HEK293 (cell line): Measurements from ENCODE around the gene PKN1.
A peak's percentile ranks its signal among the peaks of the same experiment; 100 is the strongest.

ENCODE experiments used
- CTCF ChIA-PET: fragments of 350-600 bp; formaldehyde crosslinking; extraction: SDS; loops from one replicate; lab custom pipeline; 2021; ENCODE audit warnings: antibody characterized with exemption; lab: Yijun Ruan, JAX
- POLR2A ChIA-PET: fragments of 300-600 bp; formaldehyde crosslinking; extraction: SDS; loops from one replicate; lab custom pipeline; 2020; ENCODE audit warnings: antibody characterized with exemption, inconsistent platforms; lab: Yijun Ruan, JAX
- H3K27ac ChIP-seq: fragments of 200-500 bp; sonication (Bioruptor generic); 2 replicates; pipeline ENCODE4 v1.5.1; 2014; ENCODE audit warnings: low read depth, low read length, control low read depth, inconsistent platforms; ENCODE audit errors: extremely low read depth
- H3K36me3 ChIP-seq, 2 experiments: fragments of 200-500 bp in 1 of 2; sonication (Bioruptor generic) in 1 of 2; 1 replicate in 1 of 2; 2 replicates in 1 of 2; pipeline ENCODE4 v1.5.1; 2014 to 2017; ENCODE audit warnings: inconsistent platforms in 2 of 2, low read length in 2 of 2; ENCODE audit not compliant: control insufficient read depth in 2 of 2, insufficient read depth in 1 of 2
- H3K4me1 ChIP-seq: fragments of 200-500 bp; sonication (Bioruptor generic); 2 replicates; pipeline ENCODE4 v1.5.1; 2014; ENCODE audit warnings: mild to moderate bottlenecking, low read length, inconsistent platforms; ENCODE audit not compliant: control insufficient read depth, insufficient read depth
- H3K4me3 ChIP-seq: 2 replicates; pipeline ENCODE4 v1.5.1; 2011; ENCODE audit warnings: low read depth, mild to moderate bottlenecking, control low read depth, low read length, moderate library complexity
- H3K9me3 ChIP-seq: fragments of 200-500 bp; sonication (Bioruptor generic); 2 replicates; pipeline ENCODE4 v1.5.1; 2014; ENCODE audit warnings: low read depth, low read length, inconsistent platforms; ENCODE audit not compliant: control insufficient read depth, insufficient read depth
- GLI2 ChIP-seq: fragments of 450-650 bp; formaldehyde crosslinking; IDR thresholded peaks from 2 replicates; pipeline ENCODE4; 2017; ENCODE audit warnings: missing biosample characterization, missing genetic modification characterization, low read depth, borderline replicate concordance
- KLF9 ChIP-seq: fragments of 450-650 bp; formaldehyde crosslinking; IDR thresholded peaks from 2 replicates; pipeline ENCODE4 v1.5.1; 2016; ENCODE audit warnings: missing biosample characterization, missing genetic modification characterization, low read depth
- OVOL3 ChIP-seq: fragments of 450-650 bp; formaldehyde crosslinking; IDR thresholded peaks from 2 replicates; pipeline ENCODE4 v1.5.1; 2016; ENCODE audit warnings: missing biosample characterization, missing genetic modification characterization
- PATZ1 ChIP-seq: fragments of 450-650 bp; formaldehyde crosslinking; IDR thresholded peaks from 2 replicates; pipeline ENCODE4 v1.5.1; 2016; ENCODE audit warnings: missing biosample characterization, missing genetic modification characterization
- SALL2 ChIP-seq: fragments of 450-650 bp; formaldehyde crosslinking; IDR thresholded peaks from 2 replicates; pipeline ENCODE4 v1.5.0; 2017; ENCODE audit warnings: missing biosample characterization, mild to moderate bottlenecking, missing genetic modification characterization, borderline replicate concordance
- SP3 ChIP-seq: fragments of 450-650 bp; formaldehyde crosslinking; IDR thresholded peaks from 2 replicates; pipeline ENCODE4 v1.5.1; 2016; ENCODE audit warnings: missing biosample characterization, missing genetic modification characterization
- ZFP69B ChIP-seq: fragments of 450-650 bp; formaldehyde crosslinking; IDR thresholded peaks from 2 replicates; pipeline ENCODE4 v1.5.1; 2016; ENCODE audit warnings: missing biosample characterization, missing genetic modification characterization
- ZNF155 ChIP-seq: fragments of 450-650 bp; formaldehyde crosslinking; IDR thresholded peaks from 2 replicates; pipeline ENCODE4 v1.5.1; 2016; ENCODE audit warnings: missing biosample characterization, missing genetic modification characterization
- ZNF211 ChIP-seq: fragments of 450-650 bp; formaldehyde crosslinking; IDR thresholded peaks from 2 replicates; pipeline ENCODE4 v1.5.1; 2016; ENCODE audit warnings: low read depth, missing biosample characterization, missing genetic modification characterization
- ZNF239 ChIP-seq: fragments of 450-650 bp; formaldehyde crosslinking; IDR thresholded peaks from 2 replicates; pipeline ENCODE4 v1.5.1; 2016; ENCODE audit warnings: missing biosample characterization, missing genetic modification characterization
- ZNF274 ChIP-seq, 2 experiments: fragments of 200-500 bp in 1 of 2; fragments of 450-650 bp in 1 of 2; sonication (Bioruptor generic) in 1 of 2; formaldehyde crosslinking in 1 of 2; IDR thresholded peaks; 2 replicates each; pipeline versions ENCODE4 v1.5.1 to v1.6.1; 2014 to 2016; ENCODE audit warnings: borderline replicate concordance in 1 of 2, inconsistent platforms in 1 of 2, low read length in 1 of 2, missing biosample characterization in 1 of 2, missing genetic modification characterization in 1 of 2
- ZNF341 ChIP-seq: fragments of 450-650 bp; formaldehyde crosslinking; IDR thresholded peaks from 2 replicates; pipeline ENCODE4; 2016; ENCODE audit warnings: low read depth, missing biosample characterization, missing genetic modification characterization
- ZNF48 ChIP-seq: fragments of 450-650 bp; formaldehyde crosslinking; IDR thresholded peaks from 2 replicates; pipeline ENCODE4 v1.5.1; 2016; ENCODE audit warnings: missing biosample characterization, missing genetic modification characterization
- ZNF513 ChIP-seq: fragments of 450-650 bp; IDR thresholded peaks from 2 replicates; pipeline ENCODE4 v1.5.1; 2018; ENCODE audit warnings: missing biosample characterization, missing genetic modification characterization
- ZNF514 ChIP-seq: fragments of 450-650 bp; formaldehyde crosslinking; IDR thresholded peaks from 2 replicates; pipeline ENCODE4 v1.5.1; 2016; ENCODE audit warnings: missing biosample characterization, missing genetic modification characterization
- ZNF624 ChIP-seq: fragments of 450-650 bp; formaldehyde crosslinking; IDR thresholded peaks from 2 replicates; pipeline ENCODE4 v1.5.1; 2017; ENCODE audit warnings: missing biosample characterization, missing genetic modification characterization
- ZNF629 ChIP-seq: fragments of 450-650 bp; formaldehyde crosslinking; IDR thresholded peaks from 2 replicates; pipeline ENCODE4 v1.5.1; 2017; ENCODE audit warnings: missing biosample characterization, missing genetic modification characterization
- ZNF639 ChIP-seq: fragments of 450-650 bp; formaldehyde crosslinking; IDR thresholded peaks from 2 replicates; pipeline ENCODE4 v1.5.1; 2016; ENCODE audit warnings: missing biosample characterization, missing genetic modification characterization
- ZNF658 ChIP-seq: fragments of 450-650 bp; formaldehyde crosslinking; IDR thresholded peaks from 2 replicates; pipeline ENCODE4; 2016; ENCODE audit warnings: missing biosample characterization, missing genetic modification characterization
- ZNF76 ChIP-seq: fragments of 450-650 bp; formaldehyde crosslinking; IDR thresholded peaks from 2 replicates; pipeline ENCODE4; 2016; ENCODE audit warnings: low read depth, missing biosample characterization, missing genetic modification characterization, borderline replicate concordance
- ZNF777 ChIP-seq: fragments of 450-650 bp; formaldehyde crosslinking; IDR thresholded peaks from 2 replicates; pipeline ENCODE4 v1.5.1; 2017; ENCODE audit warnings: missing biosample characterization, missing genetic modification characterization, borderline replicate concordance
- ZNF791 ChIP-seq: fragments of 450-650 bp; formaldehyde crosslinking; IDR thresholded peaks from 2 replicates; pipeline ENCODE4 v1.5.1; 2016; ENCODE audit warnings: missing biosample characterization, missing genetic modification characterization
- TF ChIP-seq, protein P1 (sequence below): fragments of 450-650 bp; formaldehyde crosslinking; conservative IDR thresholded peaks from 2 replicates; pipeline ENCODE4 v1.5.1; 2016; ENCODE audit warnings: low read depth, missing biosample characterization, missing genetic modification characterization
- TF ChIP-seq, protein P2 (sequence below): sonication (generic); formaldehyde crosslinking; IDR thresholded peaks from 2 replicates; pipeline ENCODE4 v1.8.1; 2022; ENCODE audit warnings: mild to moderate bottlenecking, moderate library complexity, missing genetic modification reagents

The PKN1 gene

DNA sequence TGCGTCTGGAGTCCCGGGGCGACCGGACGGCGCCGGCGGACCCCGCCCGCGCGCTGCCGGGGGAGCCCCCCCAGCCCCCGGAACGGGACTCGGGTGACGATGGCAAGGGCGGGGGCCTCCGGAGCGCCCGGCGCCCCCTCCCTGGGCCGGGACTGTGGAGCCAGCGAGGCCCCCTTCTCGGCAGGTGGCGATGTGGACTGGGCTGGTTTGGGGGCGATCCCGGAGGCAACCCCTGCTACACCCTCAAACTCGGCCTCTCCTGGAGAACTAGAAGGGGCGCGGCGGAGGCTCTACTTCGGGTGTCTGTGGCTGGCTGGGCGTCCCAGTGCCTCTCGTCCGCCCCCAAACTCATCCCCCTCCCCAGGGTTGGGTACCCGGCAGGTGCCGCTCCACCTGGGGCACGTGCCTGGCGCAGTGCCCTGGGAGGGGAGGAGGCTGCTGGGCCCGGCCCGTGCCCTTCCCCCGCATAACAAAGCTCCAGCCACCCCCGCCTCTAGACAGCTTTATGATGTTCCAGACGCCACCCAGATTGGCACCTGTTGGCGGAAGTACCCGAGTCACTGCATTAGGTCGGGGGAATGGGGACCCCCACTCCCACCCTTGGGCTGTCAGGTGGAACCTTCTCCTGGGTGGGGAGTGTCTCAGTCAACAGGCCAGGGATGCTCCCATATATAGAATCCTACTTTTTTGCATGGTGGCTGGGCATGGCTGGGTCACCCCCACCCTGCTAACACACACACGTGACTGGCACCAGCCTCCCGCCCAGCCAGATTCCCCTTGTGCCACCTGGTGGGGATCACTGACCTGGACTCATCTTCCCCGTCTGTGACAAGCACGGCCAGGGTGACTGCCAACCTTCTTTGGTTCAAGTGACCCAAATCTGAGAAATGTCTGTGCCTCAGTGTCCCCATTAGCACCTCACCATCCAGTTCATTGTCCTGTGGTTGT, 722 bp downstream of the PKN1 start:
- Histone ChIP-seq H3K36me3 (peaks cover 0 to 11% of the 10 kb centered on the region in 2 experiments; a peak in 2 of 3 replicates), H3K9me3 (no peaks in the 10 kb centered on the region), H3K4me3 (peak overlapping the region; percentile 63), H3K27ac (peak overlapping the region; percentile 80; the same call in 1 of the 2 replicates), H3K4me1 (0 out of 2 replicates have a peak, but pooled peaks cover 3% of the 10 kb centered on the region)
- ChIA-PET CTCF (interaction anchor here (0.7 to 0.9 kb wide), 2 partner anchors 19 to 26 kb away, joined by 3 read pairs; no protein-coding TSS in a partner anchor), POLR2A (no interaction called here)
- TF ChIP-seq ZNF624 (tag by site-specific recombination) = no peak
- peak; percentile 43; the same call in 1 of the 2 replicates for TF ChIP-seq SP3 (tag by site-specific recombination)
- TF ChIP-seq ZNF514 (tag by site-specific recombination) = no peak
- TF ChIP-seq ZNF211 (tag by site-specific recombination) = no peak
- no peak for TF ChIP-seq ZNF658 (tag by site-specific recombination)
- peak; percentile 66; the same call in 1 of the 2 replicates for TF ChIP-seq ZFP69B
- TF ChIP-seq SALL2 (tag by site-specific recombination) = no peak
- TF ChIP-seq GLI2 (tag by site-specific recombination) = no peak
- no peak for TF ChIP-seq ZNF639
- TF ChIP-seq, protein P1, sequence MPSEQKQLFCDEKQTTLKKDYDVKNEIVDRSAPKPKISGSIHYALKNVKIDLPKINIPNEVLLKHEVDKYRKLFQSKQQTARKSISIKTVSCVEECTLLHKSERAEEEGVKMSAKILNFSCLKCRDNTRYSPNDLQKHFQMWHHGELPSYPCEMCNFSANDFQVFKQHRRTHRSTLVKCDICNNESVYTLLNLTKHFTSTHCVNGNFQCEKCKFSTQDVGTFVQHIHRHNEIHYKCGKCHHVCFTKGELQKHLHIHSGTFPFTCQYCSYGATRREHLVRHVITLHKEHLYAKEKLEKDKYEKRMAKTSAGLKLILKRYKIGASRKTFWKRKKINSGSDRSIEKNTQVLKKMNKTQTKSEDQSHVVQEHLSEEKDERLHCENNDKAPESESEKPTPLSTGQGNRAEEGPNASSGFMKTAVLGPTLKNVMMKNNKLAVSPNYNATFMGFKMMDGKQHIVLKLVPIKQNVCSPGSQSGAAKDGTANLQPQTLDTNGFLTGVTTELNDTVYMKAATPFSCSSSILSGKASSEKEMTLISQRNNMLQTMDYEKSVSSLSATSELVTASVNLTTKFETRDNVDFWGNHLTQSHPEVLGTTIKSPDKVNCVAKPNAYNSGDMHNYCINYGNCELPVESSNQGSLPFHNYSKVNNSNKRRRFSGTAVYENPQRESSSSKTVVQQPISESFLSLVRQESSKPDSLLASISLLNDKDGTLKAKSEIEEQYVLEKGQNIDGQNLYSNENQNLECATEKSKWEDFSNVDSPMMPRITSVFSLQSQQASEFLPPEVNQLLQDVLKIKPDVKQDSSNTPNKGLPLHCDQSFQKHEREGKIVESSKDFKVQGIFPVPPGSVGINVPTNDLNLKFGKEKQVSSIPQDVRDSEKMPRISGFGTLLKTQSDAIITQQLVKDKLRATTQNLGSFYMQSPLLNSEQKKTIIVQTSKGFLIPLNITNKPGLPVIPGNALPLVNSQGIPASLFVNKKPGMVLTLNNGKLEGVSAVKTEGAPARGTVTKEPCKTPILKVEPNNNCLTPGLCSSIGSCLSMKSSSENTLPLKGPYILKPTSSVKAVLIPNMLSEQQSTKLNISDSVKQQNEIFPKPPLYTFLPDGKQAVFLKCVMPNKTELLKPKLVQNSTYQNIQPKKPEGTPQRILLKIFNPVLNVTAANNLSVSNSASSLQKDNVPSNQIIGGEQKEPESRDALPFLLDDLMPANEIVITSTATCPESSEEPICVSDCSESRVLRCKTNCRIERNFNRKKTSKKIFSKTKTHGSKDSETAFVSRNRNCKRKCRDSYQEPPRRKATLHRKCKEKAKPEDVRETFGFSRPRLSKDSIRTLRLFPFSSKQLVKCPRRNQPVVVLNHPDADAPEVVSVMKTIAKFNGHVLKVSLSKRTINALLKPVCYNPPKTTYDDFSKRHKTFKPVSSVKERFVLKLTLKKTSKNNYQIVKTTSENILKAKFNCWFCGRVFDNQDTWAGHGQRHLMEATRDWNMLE (tag by site-specific recombination) = no peak
- no peak for TF ChIP-seq ZNF76
- no peak for TF ChIP-seq ZNF629 (tag by site-specific recombination)
- TF ChIP-seq ZNF777 (tag by site-specific recombination) = no peak
- no peak for TF ChIP-seq OVOL3 (tag by site-specific recombination)
- TF ChIP-seq ZNF791 (tag by site-specific recombination) = no peak
- TF ChIP-seq ZNF513 (tag by site-specific recombination) = no peak
- no peak for TF ChIP-seq ZNF48
- peak; percentile 53 for TF ChIP-seq ZNF341 (tag by site-specific recombination)
- peak; percentile 47; the same call in 1 of the 2 replicates for TF ChIP-seq PATZ1 (tag by site-specific recombination)
- peak; percentile 31; the same call in 1 of the 2 replicates for TF ChIP-seq KLF9 (tag by site-specific recombination)
- TF ChIP-seq ZNF274 (IDR thresholded peaks at IDR 0.05; ENCODE audit: low read length) = no peak
- TF ChIP-seq ZNF274 (tag by site-specific recombination; IDR thresholded peaks at IDR 0.05; ENCODE audit: borderline replicate concordance) = no peak
- no peak for TF ChIP-seq ZNF239 (tag by site-specific recombination)
- TF ChIP-seq ZNF155 (tag by site-specific recombination) = no peak
- TF ChIP-seq, protein P2, sequence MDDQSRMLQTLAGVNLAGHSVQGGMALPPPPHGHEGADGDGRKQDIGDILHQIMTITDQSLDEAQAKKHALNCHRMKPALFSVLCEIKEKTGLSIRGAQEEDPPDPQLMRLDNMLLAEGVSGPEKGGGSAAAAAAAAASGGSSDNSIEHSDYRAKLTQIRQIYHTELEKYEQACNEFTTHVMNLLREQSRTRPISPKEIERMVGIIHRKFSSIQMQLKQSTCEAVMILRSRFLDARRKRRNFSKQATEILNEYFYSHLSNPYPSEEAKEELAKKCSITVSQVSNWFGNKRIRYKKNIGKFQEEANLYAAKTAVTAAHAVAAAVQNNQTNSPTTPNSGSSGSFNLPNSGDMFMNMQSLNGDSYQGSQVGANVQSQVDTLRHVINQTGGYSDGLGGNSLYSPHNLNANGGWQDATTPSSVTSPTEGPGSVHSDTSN (CRISPR knock-in tag) = no peak
